ENCODE results near the gene TMEM131. TPM values are rescaled to one million over a fixed set of nuclear protein-coding genes. Genes with fewer than 3 reads are reported as not detected.

Gene TMEM131
- total RNA-seq, 2 donors from 2014 or later, result 39.0 to 43.0 TPM

- no peaks in the 10 kb centered on the region for H3K36me3 Mint-ChIP-seq (ENCODE audit: low read depth)
- peak overlapping the region; percentile 29 for H3K4me3 Mint-ChIP-seq
- H3K27me3 Mint-ChIP-seq (ENCODE audit: insufficient read depth), result no peaks in the 10 kb centered on the region
- H3K27ac ChIP-seq (ENCODE audit: low read depth, low read length), result peak overlapping the region; percentile 20
- TF ChIP-seq, protein P1, sequence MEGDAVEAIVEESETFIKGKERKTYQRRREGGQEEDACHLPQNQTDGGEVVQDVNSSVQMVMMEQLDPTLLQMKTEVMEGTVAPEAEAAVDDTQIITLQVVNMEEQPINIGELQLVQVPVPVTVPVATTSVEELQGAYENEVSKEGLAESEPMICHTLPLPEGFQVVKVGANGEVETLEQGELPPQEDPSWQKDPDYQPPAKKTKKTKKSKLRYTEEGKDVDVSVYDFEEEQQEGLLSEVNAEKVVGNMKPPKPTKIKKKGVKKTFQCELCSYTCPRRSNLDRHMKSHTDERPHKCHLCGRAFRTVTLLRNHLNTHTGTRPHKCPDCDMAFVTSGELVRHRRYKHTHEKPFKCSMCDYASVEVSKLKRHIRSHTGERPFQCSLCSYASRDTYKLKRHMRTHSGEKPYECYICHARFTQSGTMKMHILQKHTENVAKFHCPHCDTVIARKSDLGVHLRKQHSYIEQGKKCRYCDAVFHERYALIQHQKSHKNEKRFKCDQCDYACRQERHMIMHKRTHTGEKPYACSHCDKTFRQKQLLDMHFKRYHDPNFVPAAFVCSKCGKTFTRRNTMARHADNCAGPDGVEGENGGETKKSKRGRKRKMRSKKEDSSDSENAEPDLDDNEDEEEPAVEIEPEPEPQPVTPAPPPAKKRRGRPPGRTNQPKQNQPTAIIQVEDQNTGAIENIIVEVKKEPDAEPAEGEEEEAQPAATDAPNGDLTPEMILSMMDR (conservative IDR thresholded peaks at IDR 0.05), result no peak
- H3K9me3 Mint-ChIP-seq, result peaks cover 12% of the 10 kb centered on the region
- H3K9me3 ChIP-seq (ENCODE audit: control insufficient read depth, low read length), result no peaks in the 10 kb centered on the region
- no peaks in the 10 kb centered on the region for H3K27me3 ChIP-seq (ENCODE audit: control insufficient read depth, insufficient read depth, low read length, poor library complexity, severe bottlenecking)
- peaks cover 13% of the 10 kb centered on the region for H3K4me1 ChIP-seq (ENCODE audit: control insufficient read depth, insufficient read depth, low read length)
- peaks cover 57% of the 10 kb centered on the region for H3K4me1 Mint-ChIP-seq
- H3K27ac Mint-ChIP-seq, result peak overlapping the region; percentile 90
- peak overlapping the region; percentile 59 for H3K4me3 ChIP-seq (ENCODE audit: low read length)
- peak overlapping the region; percentile 39 for H3K9ac ChIP-seq (ENCODE audit: extremely low read depth, low read length, poor library complexity, severe bottlenecking)
- WGBS, 2 experiments (ENCODE audit: insufficient coverage in 1 of 2, insufficient read length in 1 of 2), result 10% methylated on average over 5 of the region's 5 CpGs; no CpG with 5 or more reads in 1 of the 2 experiments
- peak; percentile 91 for DNase-seq
- no peaks in the 10 kb centered on the region for H3K36me3 ChIP-seq (ENCODE audit: control insufficient read depth, insufficient read depth, low read length)
Measured at GRCh38 chr2:97936199-97936598, 59.5 kb downstream of the TMEM131 start.

DNA sequence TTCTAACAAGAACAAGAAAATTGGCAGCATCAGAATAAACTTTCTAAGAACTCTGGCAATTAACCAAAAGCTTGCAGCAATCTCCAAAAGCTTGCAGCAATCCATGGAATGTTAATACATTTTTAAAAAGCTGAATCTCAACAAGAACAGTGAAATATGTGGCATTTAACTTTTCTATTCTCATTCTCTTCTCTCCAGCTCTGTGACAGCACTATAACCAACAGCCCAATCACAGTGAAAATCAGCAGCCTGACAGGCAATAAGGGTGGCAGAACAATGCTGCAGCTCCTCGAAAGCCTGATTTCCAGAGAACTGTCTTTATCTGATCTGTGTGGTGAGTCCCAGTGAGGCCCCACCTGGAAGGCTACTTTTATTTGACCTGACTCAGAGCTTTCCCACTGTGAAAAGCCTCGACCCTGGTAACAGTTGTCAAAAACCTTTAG is 60.0 kb downstream of the TMEM131 start:
- Mint-ChIP-seq H3K4me3 (peak overlapping the region; percentile 29), H3K9me3 (peaks cover 9% of the 10 kb centered on the region), H3K27me3 (ENCODE audit: insufficient read depth) (no peaks in the 10 kb centered on the region), H3K27ac (peak overlapping the region; percentile 90), H3K36me3 (ENCODE audit: low read depth) (no peaks in the 10 kb centered on the region), H3K4me1 (peaks cover 61% of the 10 kb centered on the region)
- H3K9ac ChIP-seq (ENCODE audit: extremely low read depth, low read length, poor library complexity, severe bottlenecking), result peak overlapping the region; percentile 39
- no peaks in the 10 kb centered on the region for H3K27me3 ChIP-seq (ENCODE audit: control insufficient read depth, insufficient read depth, low read length, poor library complexity, severe bottlenecking)
- no peaks in the 10 kb centered on the region for H3K9me3 ChIP-seq (ENCODE audit: control insufficient read depth, low read length)
- H3K4me3 ChIP-seq (ENCODE audit: low read length), result peak overlapping the region; percentile 59
- 4 to 14% methylated on average over 1 to 2 of the region's 2 CpGs for WGBS, 2 experiments (ENCODE audit: insufficient coverage in 1 of 2, insufficient read length in 1 of 2)
- H3K4me1 ChIP-seq (ENCODE audit: control insufficient read depth, insufficient read depth, low read length), result peaks cover 17% of the 10 kb centered on the region
- peak; percentile 78 for DNase-seq
- peak overlapping the region; percentile 20 for H3K27ac ChIP-seq (ENCODE audit: low read depth, low read length)
- H3K36me3 ChIP-seq (ENCODE audit: control insufficient read depth, insufficient read depth, low read length), result no peaks in the 10 kb centered on the region
- TF ChIP-seq, protein P1 (conservative IDR thresholded peaks at IDR 0.05), result no peak

GRCh38 chr2:97932975-97933662 is 62.6 kb downstream of the TMEM131 start:
- no peak overlapping the region for H3K9ac ChIP-seq (ENCODE audit: extremely low read depth, low read length, poor library complexity, severe bottlenecking)
- peaks cover 66% of the 10 kb centered on the region for H3K4me1 Mint-ChIP-seq
- H3K27me3 ChIP-seq (ENCODE audit: control insufficient read depth, insufficient read depth, low read length, poor library complexity, severe bottlenecking), result no peaks in the 10 kb centered on the region
- no peak overlapping the region for H3K27ac Mint-ChIP-seq
- H3K4me3 Mint-ChIP-seq, result no peak overlapping the region
- peaks cover 3% of the 10 kb centered on the region for H3K9me3 ChIP-seq (ENCODE audit: control insufficient read depth, low read length)
- H3K27ac ChIP-seq (ENCODE audit: low read depth, low read length), result no peak overlapping the region
- H3K4me3 ChIP-seq (ENCODE audit: low read length), result no peak overlapping the region
- no peak for DNase-seq
- H3K9me3 Mint-ChIP-seq, result no peaks in the 10 kb centered on the region
- peaks cover 20% of the 10 kb centered on the region for H3K4me1 ChIP-seq (ENCODE audit: control insufficient read depth, insufficient read depth, low read length)
- no peaks in the 10 kb centered on the region for H3K36me3 Mint-ChIP-seq (ENCODE audit: low read depth)
- TF ChIP-seq, protein P1 (conservative IDR thresholded peaks at IDR 0.05), result no peak
- WGBS, 2 experiments (ENCODE audit: insufficient coverage in 1 of 2, insufficient read length in 1 of 2), result 89 to 91% methylated on average over 1 to 4 of the region's 4 CpGs
- peaks cover 3% of the 10 kb centered on the region for H3K36me3 ChIP-seq (ENCODE audit: control insufficient read depth, insufficient read depth, low read length)
- H3K27me3 Mint-ChIP-seq (ENCODE audit: insufficient read depth), result no peaks in the 10 kb centered on the region

Measured in endodermal cell (in vitro differentiated cells).